Neural cell (in vitro differentiated cells): Measurements from ENCODE around the gene COMT. TPM values are rescaled to one million over a fixed set of nuclear protein-coding genes. Genes with fewer than 3 reads are reported as not detected.

Experiments
- H2AFZ ChIP-seq: fragments of 200-600, 300-800 bp; sonication (generic), shearing (Covaris generic); 2 replicates; pipeline ENCODE4 v1.6.0; 2014; ENCODE audit warnings: low read depth, mild to moderate bottlenecking, antibody characterized with exemption, low read length, moderate library complexity
- H3F3A ChIP-seq: fragments of 200-600 bp; shearing (Covaris generic); 2 replicates; pipeline ENCODE4 v1.6.1; 2016; ENCODE audit warnings: mild to moderate bottlenecking, moderate library complexity, mixed read lengths, antibody characterized with exemption, low read length; ENCODE audit not compliant: insufficient read depth, poor library complexity, severe bottlenecking
- H3K27ac ChIP-seq: fragments of 200-600, 300-800 bp; sonication (generic), shearing (Covaris generic); 2 replicates; pipeline ENCODE4 v1.5.1; 2014; ENCODE audit warnings: mild to moderate bottlenecking, low read length, moderate library complexity
- H3K27me3 ChIP-seq: fragments of 300-800, 200-600 bp; sonication (generic), shearing (Covaris generic); 2 replicates; pipeline ENCODE4 v1.6.0; 2014; ENCODE audit warnings: mild to moderate bottlenecking, low read depth, low read length, moderate library complexity; ENCODE audit not compliant: insufficient read depth
- H3K36me3 ChIP-seq: fragments of 300-800, 200-600 bp; sonication (generic), shearing (Covaris generic); 2 replicates; pipeline ENCODE4 v1.5.1; 2014; ENCODE audit warnings: mild to moderate bottlenecking, antibody characterized with exemption, low read length, moderate library complexity; ENCODE audit not compliant: insufficient read depth
- H3K4me2 ChIP-seq: fragments of 300-800, 200-600 bp; sonication (generic), shearing (Covaris generic); 2 replicates; pipeline ENCODE4 v1.6.0; 2014; ENCODE audit warnings: mild to moderate bottlenecking, low read length
- H3K4me3 ChIP-seq: fragments of 300-800, 200-600 bp; sonication (generic), shearing (Covaris generic); 2 replicates; pipeline ENCODE4 v1.5.1; 2014; ENCODE audit warnings: mild to moderate bottlenecking, low read length, moderate library complexity
- H3K79me2 ChIP-seq: fragments of 200-600 bp; shearing (Covaris generic); replicated peaks from 2 replicates; pipeline ENCODE4 v1.6.0; 2014; ENCODE audit warnings: mild to moderate bottlenecking, low read length, moderate library complexity; ENCODE audit not compliant: insufficient read depth
- H3K9ac ChIP-seq: fragments of 300-800, 200-600 bp; sonication (generic), shearing (Covaris generic); 2 replicates; pipeline ENCODE4 v1.6.1; 2016; ENCODE audit warnings: mild to moderate bottlenecking, low read length, mixed read lengths
- H3K9me2 ChIP-seq: fragments of 200-600 bp; shearing (Covaris generic); 2 replicates; pipeline ENCODE4 v1.6.1; 2016; ENCODE audit warnings: mild to moderate bottlenecking, low read length, mixed read lengths; ENCODE audit not compliant: insufficient read depth
- H3K9me3 ChIP-seq: fragments of 200-600, 300-800 bp; sonication (generic), shearing (Covaris generic); 2 replicates; pipeline ENCODE4 v1.6.1; 2016; ENCODE audit warnings: mild to moderate bottlenecking, mixed run types, low read length, moderate library complexity, mixed read lengths
- H4K20me1 ChIP-seq: fragments of 200-600 bp; shearing (Covaris generic); 2 replicates; pipeline ENCODE4 v1.6.1; 2016; ENCODE audit warnings: mild to moderate bottlenecking, mixed run types; ENCODE audit not compliant: insufficient read depth
- EP300 ChIP-seq: fragments of 450-650 bp; conservative IDR thresholded peaks from 2 replicates; pipeline ENCODE4 v1.6.1; 2014; ENCODE audit warnings: antibody characterized with exemption, mild to moderate bottlenecking, moderate library complexity; ENCODE audit not compliant: poor library complexity, severe bottlenecking
- EZH2 ChIP-seq: fragments of 200-600, 300-800 bp; shearing (Covaris generic), sonication (generic); IDR thresholded peaks from 2 replicates; pipeline ENCODE4 v1.6.1; 2014; ENCODE audit warnings: antibody characterized with exemption, low read length, borderline replicate concordance, mild to moderate bottlenecking; ENCODE audit not compliant: insufficient read depth, poor library complexity, severe bottlenecking
- MXI1 ChIP-seq: fragments of 450-650 bp; conservative IDR thresholded peaks from 2 replicates; pipeline ENCODE4 v1.6.1; 2014; ENCODE audit warnings: antibody characterized with exemption, mild to moderate bottlenecking; ENCODE audit not compliant: poor library complexity, severe bottlenecking
- POLR2AphosphoS5 ChIP-seq: IDR thresholded peaks from 2 replicates; pipeline ENCODE4 v1.6.1; 2012
- RAD21 ChIP-seq: fragments of 450-650 bp; conservative IDR thresholded peaks from 2 replicates; pipeline ENCODE4 v1.6.1; 2014; ENCODE audit warnings: antibody characterized with exemption, mild to moderate bottlenecking, moderate library complexity
- REST ChIP-seq: IDR thresholded peaks from 2 replicates; pipeline ENCODE4 v1.6.1; 2012; ENCODE audit warnings: borderline replicate concordance
- SMC3 ChIP-seq: fragments of 450-650 bp; conservative IDR thresholded peaks from 2 replicates; pipeline ENCODE4 v1.6.1; 2014; ENCODE audit warnings: antibody characterized with exemption, mild to moderate bottlenecking, moderate library complexity; ENCODE audit not compliant: poor library complexity
- TAF1 ChIP-seq: IDR thresholded peaks from 2 replicates; pipeline ENCODE4 v1.6.1; 2012; ENCODE audit warnings: low read depth
- polyA plus RNA-seq: library from polyadenylated mRNA; depleted of rRNA; stranded (reverse); fragments of >200 nt; gene quantifications from 2 replicates; pipeline ENCODE4 v1.2.3, GENCODE V29; 2014
- TF ChIP-seq, protein P1 (sequence below): fragments of 450-650 bp; IDR thresholded peaks from 2 replicates; pipeline ENCODE4 v1.5.1; 2014; ENCODE audit warnings: antibody characterized with exemption, mild to moderate bottlenecking, moderate library complexity; ENCODE audit not compliant: poor library complexity, severe bottlenecking

COMT gene
- polyA plus RNA-seq, 1 donor from 2014 or later: 14.2 TPM

GRCh38 chr22:19929586-19930550 is 11.7 kb upstream of the COMT start:
- Histone ChIP-seq H3K36me3 (no peaks in the 10 kb centered on the region), H3K9me2 (no peaks in the 10 kb centered on the region), H3K9me3 (no peaks in the 10 kb centered on the region), H3F3A (no peaks in the 10 kb centered on the region), H4K20me1 (no peaks in the 10 kb centered on the region), H3K27ac (no peak overlapping the region), H3K79me2 (no peaks in the 10 kb centered on the region), H3K4me2 (no peak overlapping the region), H2AFZ (no peak overlapping the region), H3K27me3 (no peaks in the 10 kb centered on the region), H3K4me3 (no peak overlapping the region), H3K9ac (no peak overlapping the region)
- TF ChIP-seq, protein P1, sequence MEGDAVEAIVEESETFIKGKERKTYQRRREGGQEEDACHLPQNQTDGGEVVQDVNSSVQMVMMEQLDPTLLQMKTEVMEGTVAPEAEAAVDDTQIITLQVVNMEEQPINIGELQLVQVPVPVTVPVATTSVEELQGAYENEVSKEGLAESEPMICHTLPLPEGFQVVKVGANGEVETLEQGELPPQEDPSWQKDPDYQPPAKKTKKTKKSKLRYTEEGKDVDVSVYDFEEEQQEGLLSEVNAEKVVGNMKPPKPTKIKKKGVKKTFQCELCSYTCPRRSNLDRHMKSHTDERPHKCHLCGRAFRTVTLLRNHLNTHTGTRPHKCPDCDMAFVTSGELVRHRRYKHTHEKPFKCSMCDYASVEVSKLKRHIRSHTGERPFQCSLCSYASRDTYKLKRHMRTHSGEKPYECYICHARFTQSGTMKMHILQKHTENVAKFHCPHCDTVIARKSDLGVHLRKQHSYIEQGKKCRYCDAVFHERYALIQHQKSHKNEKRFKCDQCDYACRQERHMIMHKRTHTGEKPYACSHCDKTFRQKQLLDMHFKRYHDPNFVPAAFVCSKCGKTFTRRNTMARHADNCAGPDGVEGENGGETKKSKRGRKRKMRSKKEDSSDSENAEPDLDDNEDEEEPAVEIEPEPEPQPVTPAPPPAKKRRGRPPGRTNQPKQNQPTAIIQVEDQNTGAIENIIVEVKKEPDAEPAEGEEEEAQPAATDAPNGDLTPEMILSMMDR: no peak
- TF ChIP-seq POLR2AphosphoS5 (no peak), MXI1 (no peak), REST (no peak), SMC3 (no peak), RAD21 (no peak), EZH2 (no peak), EP300 (no peak), TAF1 (no peak)

DNA sequence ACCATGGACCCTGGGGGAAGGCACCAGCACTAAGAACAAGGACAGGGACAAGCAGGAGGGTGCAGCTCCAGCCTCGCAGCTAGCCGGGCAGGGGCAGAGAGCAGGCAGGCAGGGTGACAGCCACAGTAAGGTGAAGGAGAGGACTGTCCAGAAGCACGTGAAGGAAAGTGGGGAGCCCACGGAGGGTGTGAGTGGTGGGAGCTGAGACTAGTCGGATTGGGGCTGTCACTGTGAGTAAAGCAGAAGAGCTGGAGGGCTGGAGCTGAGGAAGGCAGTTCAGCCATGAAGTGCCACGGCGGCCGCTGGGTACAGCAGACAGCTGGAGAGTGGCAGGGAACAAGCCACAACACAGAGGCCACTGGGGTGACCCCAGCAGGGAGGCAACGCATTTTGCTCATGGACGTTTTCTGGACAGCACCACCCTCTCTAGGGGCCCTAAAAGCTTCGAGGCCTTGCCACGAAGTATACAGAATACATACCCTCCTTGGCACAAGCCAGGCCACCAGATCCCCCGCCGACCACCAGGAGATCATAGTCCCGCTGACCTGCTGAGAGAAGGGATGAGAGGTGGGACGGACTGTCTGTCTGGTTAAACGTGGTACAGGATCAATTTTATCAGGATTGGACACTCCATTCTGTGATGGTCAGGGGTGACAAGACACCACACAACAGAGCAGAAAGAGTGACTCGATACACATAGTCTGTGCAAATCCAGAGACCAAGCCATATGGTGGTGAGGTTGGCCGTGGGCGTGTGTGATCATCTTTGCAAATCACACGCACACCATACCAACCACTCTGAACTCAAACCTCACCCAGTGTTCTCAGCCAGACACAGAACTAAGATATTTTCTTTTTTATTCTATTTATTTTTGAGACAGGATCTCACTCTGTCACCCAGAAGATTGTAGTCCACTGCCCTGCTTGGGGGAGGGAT is 10.8 kb upstream of the COMT start:
- TF ChIP-seq SMC3 (no peak), REST (no peak), RAD21 (no peak)
- Histone ChIP-seq H3K4me3 (no peak overlapping the region), H3K79me2 (no peaks in the 10 kb centered on the region), H3K36me3 (no peaks in the 10 kb centered on the region), H4K20me1 (no peaks in the 10 kb centered on the region), H3K27me3 (no peaks in the 10 kb centered on the region), H3K9ac (no peak overlapping the region), H3K4me2 (no peak overlapping the region), H3K27ac (no peak overlapping the region), H3K9me2 (no peaks in the 10 kb centered on the region), H3F3A (no peaks in the 10 kb centered on the region), H3K9me3 (no peaks in the 10 kb centered on the region), H2AFZ (no peak overlapping the region)
